C1 segment of cervical spinal cord (tissue), 14 donors: ENCODE results near the gene HYAL3.
"Not testable (repeated sequence)": the region's sequence is repeated elsewhere in the genome, so short reads cannot be mapped to it uniquely, and the experiment has no call there.

ENCODE experiments used
- DNase-seq, 14 donors: peaks; one replicate each; lab custom pipeline; 2025; lab: John Stamatoyannopoulos, UW

The HYAL3 gene

GRCh38 chr3:50314342-50314741 lies 15.1 kb upstream of the HYAL3 start:
- no peak for DNase-seq

GRCh38 chr3:50312041-50312440 lies 12.8 kb upstream of the HYAL3 start:
- not testable (repeated sequence) for DNase-seq

- DNase-seq, result no peak
Measured at GRCh38 chr3:50304601-50305000, 5.4 kb upstream of the HYAL3 start.

- no peak for DNase-seq
Measured at GRCh38 chr3:50303013-50303815, 4.0 kb upstream of the HYAL3 start, which contains the start of gene HYAL1. Gene HYAL1 (minus strand): TSS chr3:50303574. CDS start chr3:50302956, 618 bp downstream.

- no peak for DNase-seq
Measured at GRCh38 chr3:50302095-50303012, 3.1 kb upstream of the HYAL3 start.

GRCh38 chr3:50300681-50301254 lies 1.6 kb upstream of the HYAL3 start:
- DNase-seq, result no peak

- DNase-seq, result peak in 11 of 14 donors; percentile 49 to 81 (median 71)
Measured at GRCh38 chr3:50299929-50300680, 900 bp upstream of the HYAL3 start.

- DNase-seq, result no peak
Measured at GRCh38 chr3:50299638-50299928, 378 bp upstream of the HYAL3 start.

- no peak for DNase-seq
Measured at GRCh38 chr3:50297896-50298725, 1.1 kb downstream of the HYAL3 start.

GRCh38 chr3:50297384-50297775 lies 1.8 kb downstream of the HYAL3 start:
- DNase-seq, result peak in 1 of 14 donors; percentile 10

GRCh38 chr3:50296721-50297383 lies 2.4 kb downstream of the HYAL3 start:
- no peak for DNase-seq

- DNase-seq, result no peak
Measured at GRCh38 chr3:50295553-50296431, 3.4 kb downstream of the HYAL3 start.

- no peak for DNase-seq
Measured at GRCh38 chr3:50294492-50295403, 4.5 kb downstream of the HYAL3 start.

GRCh38 chr3:50294089-50294488 lies 5.1 kb downstream of the HYAL3 start:
- no peak for DNase-seq

- DNase-seq, result no peak
Measured at GRCh38 chr3:50293079-50293801, 6.0 kb downstream of the HYAL3 start.

GRCh38 chr3:50292159-50293078 lies 6.8 kb downstream of the HYAL3 start, which contains the start of gene IFRD2:
Gene IFRD2 (minus strand): TSS chr3:50292429. CDS start chr3:50292274, 155 bp downstream.
- DNase-seq, result peak; percentile 68 to 98 (median 96)
